LoVo (cell line): ENCODE data around the gene C10orf90.

Source experiments
- DNase-seq: peaks from one replicate; pipeline ENCODE4 v3.0.0-alpha.2; 2016; ENCODE audit warnings: low spot score

C10orf90 gene

DNA sequence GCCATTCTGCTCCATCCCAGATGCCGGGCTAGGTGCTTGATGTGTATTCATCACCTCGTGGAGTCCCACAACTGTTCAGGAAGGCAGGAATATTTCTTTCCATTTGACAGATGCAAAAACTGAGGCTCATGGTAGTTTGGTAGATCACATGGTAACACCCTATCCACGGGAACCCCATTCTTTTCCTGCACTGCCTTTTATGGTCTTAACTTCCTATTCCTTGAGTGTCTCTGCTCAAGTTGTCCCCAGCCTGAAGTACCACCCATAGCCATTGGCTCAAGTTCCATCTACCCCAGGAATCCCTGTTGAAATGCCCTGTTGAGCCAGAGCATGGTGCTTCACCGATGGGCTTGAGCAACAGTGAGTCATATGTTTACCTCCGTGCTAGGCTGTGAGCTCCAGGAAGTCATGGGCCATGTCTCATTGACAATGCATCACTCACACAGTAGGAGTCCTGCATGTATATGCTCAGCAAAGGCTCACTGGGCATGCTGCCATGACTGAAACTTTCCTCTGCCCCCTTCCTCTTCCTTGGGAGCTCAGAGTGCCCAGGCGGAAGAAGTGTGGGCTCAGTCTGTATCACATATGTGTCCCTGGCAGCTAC, 210.5 kb downstream of the C10orf90 start:
- DNase-seq, result peak; percentile 69

DNA sequence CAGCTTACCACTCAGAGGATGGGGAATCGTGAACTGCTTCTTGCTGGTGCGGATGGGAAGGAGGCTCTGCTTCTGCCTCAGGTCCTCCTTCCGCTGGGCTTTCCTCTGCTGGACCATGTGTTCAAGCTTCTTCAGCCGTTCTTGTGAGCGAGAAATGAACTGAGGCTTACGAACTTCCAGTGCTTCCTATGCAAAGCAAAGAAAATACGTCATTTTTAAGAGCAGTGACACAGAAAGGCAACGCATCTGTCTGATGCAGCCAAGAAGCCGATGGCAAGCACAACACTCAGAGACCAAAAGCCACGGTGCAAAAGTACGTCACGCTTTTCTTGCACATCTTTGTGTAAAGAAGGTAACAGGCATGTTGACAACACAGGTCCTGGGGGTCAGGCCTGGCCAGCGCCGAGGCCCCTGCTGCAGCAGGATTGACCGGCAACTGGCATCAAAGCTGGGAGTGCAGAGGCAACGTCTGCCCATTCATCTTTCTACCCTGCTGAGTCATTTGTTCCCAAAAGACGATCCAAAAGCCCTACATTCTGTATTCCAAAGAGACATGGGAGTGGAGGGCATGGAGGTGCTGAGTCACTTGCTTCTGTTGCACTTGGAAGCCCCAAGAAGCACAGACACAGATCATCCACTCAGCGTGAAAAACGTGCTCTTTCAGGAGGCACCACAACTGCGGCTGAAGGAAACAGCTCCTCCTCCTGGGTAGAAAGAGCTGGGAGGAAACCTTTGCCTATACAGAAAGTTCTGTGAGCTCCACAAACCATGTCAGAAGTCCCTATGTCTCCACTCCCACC, 211.3 kb downstream of the C10orf90 start:
- DNase-seq, result no peak

DNA sequence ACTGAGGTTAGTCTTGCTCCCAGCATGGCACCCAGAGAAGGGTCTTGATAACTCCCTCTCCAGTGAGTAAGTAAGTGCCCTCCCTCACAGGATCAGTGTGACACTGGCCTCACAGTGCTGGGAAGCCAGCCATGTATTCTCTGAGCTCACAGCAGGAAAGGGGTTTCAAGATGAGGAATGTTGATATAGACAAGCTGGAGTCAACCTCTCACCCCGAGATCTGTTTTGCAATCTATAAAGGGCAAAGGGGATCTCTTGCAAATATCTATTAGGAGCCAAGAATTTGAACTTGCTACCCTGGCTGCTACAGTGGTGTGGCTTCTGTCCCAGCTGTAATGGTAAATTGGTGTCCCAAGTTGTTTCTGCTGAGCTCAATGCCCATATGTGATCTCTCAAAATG, 212.0 kb downstream of the C10orf90 start:
- no peak for DNase-seq

DNA sequence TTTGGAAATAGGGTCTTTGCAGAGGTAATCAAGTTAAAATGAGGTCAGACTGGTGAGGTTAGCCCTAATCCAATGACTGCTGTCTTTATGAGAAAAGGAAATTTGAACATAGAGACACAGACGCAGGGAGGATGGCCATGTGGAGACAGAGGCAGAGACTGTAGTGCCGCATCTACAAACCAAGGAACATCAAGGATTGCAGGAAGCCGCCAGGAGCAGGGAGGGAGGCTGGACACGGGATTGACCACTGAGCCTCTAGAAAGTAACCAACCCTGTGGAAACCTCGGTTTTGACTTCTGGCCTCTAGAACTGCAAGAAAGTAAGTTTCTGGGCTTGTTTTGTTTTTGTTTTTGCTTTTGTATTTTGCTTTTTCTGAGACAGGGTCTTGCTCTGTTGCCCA, 213.9 kb downstream of the C10orf90 start:
- no peak for DNase-seq

DNA sequence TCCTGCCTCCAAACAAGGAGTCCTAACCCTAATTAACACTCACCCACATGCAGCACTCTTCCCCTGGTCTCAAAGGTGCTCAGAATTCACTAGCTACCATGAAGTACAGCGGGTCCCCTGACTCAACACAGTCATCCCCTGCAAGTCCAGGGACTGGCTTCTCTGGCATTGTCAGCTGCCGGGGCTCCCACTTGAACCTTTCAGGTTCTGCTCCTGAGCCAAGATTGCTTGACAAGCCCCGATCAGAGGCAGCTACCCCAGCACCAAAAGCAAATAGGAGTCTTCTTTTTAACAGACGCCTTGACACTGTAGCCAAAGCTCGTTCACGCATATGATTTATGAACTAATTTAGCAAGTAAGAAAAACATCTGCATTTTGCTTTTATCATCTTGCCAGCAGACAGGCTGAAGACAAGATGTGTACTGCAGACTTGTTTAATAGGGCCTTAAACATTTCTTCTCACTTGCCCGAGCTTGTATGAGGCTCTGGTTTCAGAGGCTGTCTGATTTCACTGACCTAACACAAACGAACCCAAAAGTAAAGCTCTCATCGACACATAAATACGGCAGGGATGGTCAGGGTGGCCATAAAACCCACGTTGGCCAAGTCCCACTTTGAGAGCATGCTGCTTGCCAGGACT, 214.6 kb downstream of the C10orf90 start:
- DNase-seq, result no peak

DNA sequence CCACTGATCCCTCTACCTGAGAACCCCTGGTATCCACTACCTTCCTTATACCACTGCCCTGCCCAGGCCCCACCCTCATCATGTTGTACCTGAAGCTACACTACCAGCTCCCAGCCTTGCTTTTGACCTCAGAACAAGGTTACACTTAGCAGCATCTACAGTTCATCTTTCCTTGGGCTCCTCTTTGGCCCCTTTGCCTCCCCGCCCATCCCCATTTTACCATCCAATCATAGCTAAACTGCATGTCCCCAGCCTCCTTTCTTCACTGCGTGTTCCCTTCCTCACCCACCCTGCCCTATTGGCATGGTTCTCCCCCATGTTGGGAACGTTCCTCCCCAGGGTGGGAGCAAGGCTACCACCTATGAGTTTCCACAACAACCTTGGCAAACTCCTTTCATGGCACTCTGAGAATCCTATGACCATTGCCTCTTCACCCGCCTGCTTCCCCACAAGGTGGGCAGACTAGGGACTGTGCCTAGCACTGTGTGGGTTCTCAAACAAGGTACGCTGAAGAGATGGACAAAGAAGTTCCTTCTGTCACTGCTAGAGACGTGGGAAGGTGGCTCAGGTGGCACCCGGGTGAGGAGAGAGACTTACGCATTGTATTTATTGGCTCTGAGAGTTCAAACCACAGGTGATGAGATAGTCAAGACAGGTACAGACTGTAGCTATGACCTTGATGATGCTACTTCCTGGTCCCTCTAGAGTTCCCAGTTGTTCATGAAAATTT, 215.3 kb downstream of the C10orf90 start:
- DNase-seq, result no peak

DNA sequence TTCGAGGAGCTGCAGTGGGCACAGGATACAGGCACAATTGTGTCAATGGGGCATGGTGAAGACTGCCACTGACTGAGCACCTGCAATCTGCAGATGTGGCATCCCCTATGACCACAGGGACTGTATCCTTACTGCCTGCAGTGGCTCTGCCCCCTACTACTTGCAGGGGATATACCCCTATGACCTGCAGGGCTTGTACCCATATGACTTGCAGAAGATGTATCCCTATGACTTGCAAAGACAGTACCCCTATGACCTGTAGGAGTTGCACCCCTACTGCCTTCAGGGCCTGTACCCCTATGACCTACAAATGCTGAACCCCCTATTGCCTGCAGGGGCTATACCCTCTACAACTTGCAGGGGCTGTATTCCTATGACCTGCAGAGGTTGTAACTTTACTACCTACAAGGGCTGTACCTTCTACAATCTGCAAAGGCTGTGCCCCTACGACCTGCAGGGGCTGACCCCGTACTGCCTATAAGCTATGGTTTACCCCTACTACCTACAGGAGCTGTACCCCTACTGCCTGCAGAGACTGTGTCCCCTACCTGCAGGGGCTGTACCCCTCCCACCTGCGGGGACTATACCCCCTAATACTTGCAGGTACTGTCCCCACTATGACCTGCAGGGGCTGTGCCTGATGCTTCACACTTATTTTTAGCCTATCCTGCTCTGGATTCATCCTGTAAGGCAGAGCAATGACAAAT, 216.3 kb downstream of the C10orf90 start:
- DNase-seq, result no peak

DNA sequence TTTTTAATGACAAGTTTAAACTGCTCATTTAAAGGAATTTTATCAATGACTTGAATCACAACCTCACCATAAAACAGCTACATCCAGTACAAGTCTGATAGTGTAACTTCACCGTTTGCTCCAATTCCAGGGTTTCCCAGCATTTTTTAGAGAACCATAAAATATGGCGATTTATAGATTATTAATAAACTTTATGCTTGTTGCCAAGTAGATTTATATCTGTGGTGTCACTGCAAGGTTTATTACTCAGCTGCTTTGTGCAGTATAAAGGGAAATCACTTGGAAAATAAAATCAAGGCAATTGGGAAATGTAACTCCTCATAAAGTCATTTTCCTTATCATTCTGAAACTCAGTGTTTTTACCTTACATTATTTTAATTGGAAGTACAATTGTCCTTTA, 218.2 kb downstream of the C10orf90 start:
- no peak for DNase-seq

DNA sequence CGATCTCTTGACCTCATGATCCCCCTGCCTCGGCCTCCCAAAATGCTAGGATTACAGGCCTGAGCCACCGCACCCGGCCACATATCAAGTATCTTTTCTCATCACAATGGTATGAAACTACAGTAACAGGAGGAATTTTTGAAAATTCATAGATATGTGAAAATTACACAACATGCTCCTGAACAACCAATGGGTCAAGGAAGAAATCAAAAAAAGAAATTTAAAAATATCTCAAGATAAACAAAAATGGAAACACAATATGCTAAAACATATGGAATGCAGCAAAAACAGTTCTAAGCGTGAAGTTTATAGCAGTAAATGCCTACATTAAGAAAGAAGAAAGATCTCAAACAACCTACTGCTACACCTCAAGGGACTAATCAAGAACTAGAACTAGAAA, 222.4 kb downstream of the C10orf90 start:
- no peak for DNase-seq

DNA sequence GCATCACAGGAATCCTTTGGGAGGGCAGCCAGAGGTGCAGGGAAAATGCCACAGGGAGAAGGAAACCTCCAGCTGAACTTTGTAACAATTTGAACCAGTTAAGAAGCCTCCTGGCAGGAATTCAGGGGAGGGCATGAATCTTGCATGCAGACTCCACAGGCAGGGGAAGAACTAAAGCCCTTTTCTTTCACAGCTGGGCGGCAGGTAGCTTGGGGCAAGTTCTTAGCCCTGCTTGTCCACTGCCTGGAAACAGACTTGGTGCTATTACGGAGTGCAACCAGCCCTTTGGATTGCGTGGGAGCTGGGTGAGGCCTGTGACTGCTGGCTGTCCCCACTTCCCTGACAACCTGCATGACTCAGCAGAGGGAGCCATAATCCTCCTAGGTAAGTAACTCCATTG, 230.6 kb downstream of the C10orf90 start:
- DNase-seq, result no peak

DNA sequence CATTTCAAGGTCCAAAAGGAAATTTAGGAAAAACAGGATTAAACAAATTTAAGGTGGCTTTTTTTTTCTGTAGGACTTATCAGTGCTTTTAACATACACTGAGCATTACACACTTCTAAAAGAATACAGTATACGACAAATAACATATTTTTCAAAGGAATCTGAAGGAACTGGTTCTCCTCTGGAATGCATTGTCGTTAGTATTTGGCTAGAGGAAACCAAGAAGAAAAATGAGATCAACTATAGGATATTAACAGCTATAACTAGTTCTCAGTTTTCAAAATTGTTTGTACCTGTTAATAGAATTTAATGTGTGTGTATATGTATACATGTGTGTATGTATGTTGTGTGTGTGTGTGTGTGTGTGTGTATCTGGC, 232.1 kb downstream of the C10orf90 start:
- no peak for DNase-seq

DNA sequence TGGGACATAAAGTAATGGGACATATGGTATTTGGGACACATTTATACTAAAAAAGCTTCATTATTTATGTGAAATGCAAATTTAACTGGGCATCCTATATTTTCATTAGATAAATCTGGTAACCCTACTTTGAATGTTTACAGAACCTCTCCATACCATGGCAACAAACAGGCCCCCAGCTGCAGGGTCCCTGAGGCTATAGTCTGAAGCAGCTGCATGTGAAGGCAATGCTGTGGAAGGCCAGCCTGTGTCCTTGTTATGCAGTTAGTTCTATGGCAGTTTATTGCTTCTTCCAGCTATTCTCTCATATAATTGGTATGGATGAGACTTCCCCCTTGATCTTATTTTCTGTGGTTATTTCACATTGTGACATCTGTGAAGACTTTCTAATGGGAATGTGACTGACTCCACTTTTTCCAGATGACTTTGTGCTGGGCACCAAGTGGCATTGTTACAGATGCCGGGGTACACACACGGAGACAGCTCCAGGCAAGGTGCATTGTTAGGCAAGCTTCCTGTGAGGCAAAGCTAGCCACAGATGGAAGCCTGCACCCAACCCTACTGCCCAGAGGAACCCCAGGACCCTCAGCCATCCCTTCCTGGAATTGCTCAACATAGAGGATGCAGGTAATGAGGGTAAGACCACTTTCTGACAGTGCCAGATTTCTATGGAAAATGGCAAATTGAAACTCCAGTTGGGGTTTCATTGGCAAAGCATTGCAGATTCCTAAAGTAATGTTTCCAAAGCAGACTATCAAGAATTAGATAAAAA, 232.7 kb downstream of the C10orf90 start:
- no peak for DNase-seq

DNA sequence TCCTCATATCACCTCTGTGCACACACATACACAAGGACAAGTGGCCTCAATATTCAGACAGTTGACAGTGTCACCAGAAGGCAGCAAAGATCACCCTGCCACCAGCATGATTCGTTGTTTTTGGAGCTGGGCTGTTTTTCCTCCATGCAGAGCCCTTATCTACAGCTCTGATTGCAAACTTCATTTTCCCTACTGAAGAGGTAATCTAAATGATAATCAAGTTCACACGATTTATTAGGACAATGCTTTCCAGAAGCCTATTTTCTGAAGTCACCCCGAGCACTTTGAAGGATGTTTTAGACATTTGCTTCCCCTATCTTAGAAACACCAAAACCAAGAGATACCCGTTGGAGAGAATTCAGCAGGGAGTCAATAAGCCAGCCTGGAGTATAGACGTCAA, 236.3 kb downstream of the C10orf90 start:
- no peak for DNase-seq

DNA sequence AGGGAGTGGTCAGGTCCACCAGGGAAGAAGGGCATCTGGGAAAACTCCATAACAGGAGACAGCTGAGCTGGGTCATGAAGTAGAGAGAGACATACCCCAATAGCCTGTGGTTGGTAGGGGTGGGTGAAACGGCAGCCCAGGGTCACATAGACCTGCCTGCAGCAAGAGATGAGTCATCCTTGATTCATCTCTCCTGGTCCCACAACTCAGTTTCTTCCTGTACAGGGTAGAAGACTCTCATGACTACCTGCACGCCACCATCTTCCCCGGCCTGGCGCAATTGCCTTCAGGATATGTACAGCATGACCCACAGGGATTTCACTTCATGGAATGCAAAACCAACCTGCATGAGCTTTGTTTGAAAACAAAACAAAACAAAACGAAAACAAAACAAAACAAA, 237.1 kb downstream of the C10orf90 start:
- no peak for DNase-seq

DNA sequence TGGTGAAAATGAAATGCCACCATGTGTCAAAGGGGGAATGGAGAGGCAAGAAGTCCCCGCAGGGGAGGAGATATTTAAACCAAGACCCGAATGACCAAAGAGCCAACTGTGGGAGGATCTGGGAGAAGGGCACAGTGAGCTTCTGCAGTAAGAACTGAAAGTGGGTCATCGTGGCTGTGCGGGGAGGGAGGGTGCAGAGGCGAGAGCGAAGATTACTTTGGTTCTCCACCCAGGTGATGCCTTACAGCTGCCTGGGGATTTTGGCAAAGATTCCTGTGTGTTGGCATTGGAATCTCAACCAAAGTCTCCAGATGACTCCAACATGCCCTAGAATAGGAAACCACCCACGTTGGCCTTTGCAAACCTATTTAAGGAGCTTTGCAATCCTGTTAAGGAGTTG, 238.0 kb downstream of the C10orf90 start:
- DNase-seq, result no peak

DNA sequence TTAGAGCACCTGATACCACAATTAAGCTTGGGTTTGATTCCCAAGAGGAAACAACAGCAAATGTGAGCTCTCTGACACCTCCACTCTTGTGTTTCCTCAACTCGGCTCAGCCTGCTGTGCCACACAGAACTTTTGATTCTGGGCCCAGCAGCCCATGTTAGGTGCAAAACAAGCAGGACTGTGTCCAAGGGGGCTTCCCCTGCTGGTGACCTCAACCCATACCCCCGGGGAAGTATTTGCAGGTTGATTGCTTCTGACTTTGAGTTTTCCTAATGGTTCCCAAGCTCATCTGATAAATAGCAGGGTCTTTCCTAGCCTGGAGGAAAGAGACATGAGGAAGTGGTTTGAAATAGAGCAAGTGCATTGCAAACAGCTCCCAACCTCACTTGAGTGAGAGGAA, 238.7 kb downstream of the C10orf90 start:
- no peak for DNase-seq

DNA sequence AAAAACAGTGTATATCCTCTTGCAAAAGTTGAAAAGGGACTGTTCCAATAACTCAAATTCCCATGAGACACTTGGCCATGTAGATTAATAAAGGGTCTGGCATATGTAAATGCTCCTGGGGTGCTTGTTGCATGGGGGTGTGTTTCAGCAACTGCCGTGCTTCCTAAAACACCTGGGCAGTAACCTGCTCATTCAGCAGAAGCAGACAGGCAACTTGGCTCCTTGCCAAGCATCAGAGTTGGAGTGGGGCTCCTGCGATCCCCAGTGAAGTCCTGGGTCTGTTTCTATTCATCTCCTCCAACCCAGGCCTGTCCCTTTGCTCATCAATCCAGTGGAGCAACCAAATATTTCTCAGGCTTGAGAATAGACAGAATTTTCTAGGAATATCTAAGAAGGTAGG, 240.0 kb downstream of the C10orf90 start:
- no peak for DNase-seq

DNA sequence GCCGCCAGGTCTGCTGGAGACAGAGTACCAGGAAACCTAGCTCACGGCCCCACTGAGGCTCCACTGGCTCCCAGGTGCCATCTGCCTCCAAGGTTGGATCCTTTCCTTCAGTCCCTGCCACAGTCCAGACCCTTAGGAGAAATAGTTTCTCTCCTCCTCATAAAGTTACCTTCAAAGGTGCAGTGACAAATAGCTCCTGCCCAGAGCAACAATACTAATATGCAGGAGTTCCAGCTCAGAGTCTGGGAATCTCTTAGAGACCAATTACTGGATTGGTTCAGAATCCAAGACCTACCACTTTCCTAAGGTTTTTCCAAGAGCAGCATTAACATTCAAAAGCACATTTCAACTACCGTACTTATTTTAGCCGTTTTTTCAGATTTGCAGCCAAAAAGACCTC, 241.2 kb downstream of the C10orf90 start:
- DNase-seq, result no peak

DNA sequence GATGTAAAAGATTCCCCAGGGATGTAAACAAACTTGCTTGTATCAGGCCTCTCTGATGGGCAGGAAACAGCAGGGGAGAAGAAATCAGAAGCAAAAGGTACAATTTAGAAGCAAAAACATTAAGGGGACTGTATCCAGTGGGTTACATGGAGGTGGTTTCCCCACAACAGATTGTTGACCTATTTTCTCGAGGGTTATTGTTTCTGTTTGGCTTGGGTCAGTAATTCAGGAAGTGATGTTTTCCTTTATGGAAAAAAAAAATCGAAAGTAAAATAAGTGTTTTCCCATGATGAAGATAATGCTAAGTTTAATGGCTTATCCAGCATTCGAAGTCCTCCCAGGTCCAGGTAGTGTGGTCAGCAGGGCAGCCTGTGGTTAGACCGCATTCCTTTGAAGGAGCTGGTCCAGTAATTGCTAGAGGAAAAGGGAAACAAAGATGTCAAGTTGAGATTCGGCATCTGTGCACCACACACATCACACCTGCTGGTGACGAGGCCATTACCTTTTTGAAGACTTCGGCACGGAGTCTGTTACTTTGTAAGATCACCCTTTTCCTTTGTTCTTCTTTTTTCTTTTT, 244.9 kb downstream of the C10orf90 start:
- no peak for DNase-seq

DNA sequence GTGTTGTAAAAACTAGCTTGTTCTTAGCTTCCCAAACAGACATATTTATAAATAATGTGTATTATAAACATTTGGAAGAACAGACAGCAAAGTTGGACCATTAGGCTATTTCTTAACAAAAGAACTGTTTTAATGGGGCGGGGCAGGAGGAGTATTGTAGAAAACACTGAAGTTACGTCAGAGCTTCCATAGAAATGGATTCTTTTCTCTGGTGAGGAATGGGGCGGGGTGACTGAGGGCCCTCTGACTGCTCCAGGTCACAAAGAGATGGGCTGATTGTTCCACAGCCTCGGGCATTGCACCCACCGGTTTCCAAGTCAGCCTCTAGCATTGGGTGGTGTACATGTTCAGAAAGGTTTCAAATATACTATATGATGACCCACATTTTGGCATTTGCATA, 245.5 kb downstream of the C10orf90 start:
- no peak for DNase-seq
